Tibial nerve (tissue), 4 donors: ENCODE results near the gene KEAP1.

Experiments used
- CTCF ChIP-seq, 5 experiments: fragments of 200-600 bp in 3 of 5; fragments of 450-650 bp in 2 of 5; sonication (generic) in 3 of 5; IDR thresholded peaks; one replicate each; pipeline ENCODE4 v1.5.1; 2016 to 2019; ENCODE audit warnings: antibody characterized with exemption in 5 of 5, mild to moderate bottlenecking in 3 of 5, moderate library complexity in 2 of 5
- EP300 ChIP-seq, 2 donors: sonication (generic); formaldehyde crosslinking; IDR thresholded peaks; one replicate each; pipeline ENCODE4 v1.6.1; 2017; ENCODE audit warnings: antibody characterized with exemption in 2 of 2, mild to moderate bottlenecking in 1 of 2
- POLR2A ChIP-seq, 2 donors: fragments of 450-650 bp; IDR thresholded peaks; one replicate each; pipeline ENCODE4 v1.6.1; 2017; ENCODE audit warnings: antibody characterized with exemption in 2 of 2, mild to moderate bottlenecking in 2 of 2, moderate library complexity in 2 of 2

- TF ChIP-seq CTCF (IDR thresholded peaks at IDR 0.05) (no peak), POLR2A (IDR thresholded peaks at IDR 0.05) (no peak), EP300 (IDR thresholded peaks at IDR 0.05) (no peak)
These were observed 4.9 kb upstream of the KEAP1 start for GRCh38 chr19:10508036-10508435.
